Raji (cell line): Measurements from ENCODE around the gene STMND1.

Experiments
- POLR2A ChIP-seq: IDR thresholded peaks from 2 replicates; pipeline ENCODE4 v1.6.1; 2011; ENCODE audit warnings: low read depth, low read length, control low read depth; ENCODE audit not compliant: insufficient read depth

Gene STMND1

GRCh38 chr6:17149571-17149970 lies 47.7 kb downstream of the STMND1 start:
- no peak for TF ChIP-seq POLR2A

- TF ChIP-seq POLR2A = no peak
These were observed 48.2 kb downstream of the STMND1 start for GRCh38 chr6:17150096-17150495.

- TF ChIP-seq POLR2A = no peak
These were observed 50.0 kb downstream of the STMND1 start for GRCh38 chr6:17151888-17152287.

GRCh38 chr6:17152703-17153102 lies 50.9 kb downstream of the STMND1 start:
- no peak for TF ChIP-seq POLR2A

GRCh38 chr6:17156112-17156921 lies 54.5 kb downstream of the STMND1 start:
- no peak for TF ChIP-seq POLR2A

- no peak for TF ChIP-seq POLR2A
These were observed 55.1 kb downstream of the STMND1 start for GRCh38 chr6:17156966-17157365.

- no peak for TF ChIP-seq POLR2A
These were observed 55.8 kb downstream of the STMND1 start for GRCh38 chr6:17157617-17158016.

- TF ChIP-seq POLR2A = no peak
These were observed 57.4 kb downstream of the STMND1 start for GRCh38 chr6:17159240-17159639.

GRCh38 chr6:17161076-17161475 lies 59.2 kb downstream of the STMND1 start:
- TF ChIP-seq POLR2A = no peak

GRCh38 chr6:17165383-17165782 lies 63.5 kb downstream of the STMND1 start:
- no peak for TF ChIP-seq POLR2A

- TF ChIP-seq POLR2A = no peak
These were observed 65.6 kb downstream of the STMND1 start for GRCh38 chr6:17167327-17167979.

- TF ChIP-seq POLR2A = no peak
These were observed 67.4 kb downstream of the STMND1 start for GRCh38 chr6:17169291-17169690.

GRCh38 chr6:17169711-17170110 lies 67.9 kb downstream of the STMND1 start:
- TF ChIP-seq POLR2A = no peak

GRCh38 chr6:17172836-17173470 lies 71.1 kb downstream of the STMND1 start:
- TF ChIP-seq POLR2A = no peak

GRCh38 chr6:17178326-17178725 lies 76.5 kb downstream of the STMND1 start:
- no peak for TF ChIP-seq POLR2A

- TF ChIP-seq POLR2A = no peak
These were observed 77.1 kb downstream of the STMND1 start for GRCh38 chr6:17178754-17179529.

- no peak for TF ChIP-seq POLR2A
These were observed 77.8 kb downstream of the STMND1 start for GRCh38 chr6:17179530-17180073.
